Right lobe of liver (tissue), 4 donors: ENCODE data around the gene ATP5PD.

Experiments used
- POLR2A ChIP-seq: fragments of 450-650 bp; IDR thresholded peaks from one replicate; pipeline ENCODE4 v1.6.1; 2017; ENCODE audit warnings: antibody characterized with exemption, mild to moderate bottlenecking
- TF ChIP-seq, protein P1 (sequence below), 4 donors: fragments of 200-600 bp in 3 of 4; fragments of 450-650 bp in 1 of 4; IDR thresholded peaks; one replicate each; pipeline versions ENCODE4 v1.5.1 to v1.8.0; 2016 to 2022; ENCODE audit warnings: antibody characterized with exemption in 4 of 4, mild to moderate bottlenecking in 2 of 4
- donor health status: DM: no; HTN: no; CAD: no.
- donor health status: DM: no; HTN: no; CAD: no.
- donor health status: DM: no; HTN: yes; CAD: no.

DNA sequence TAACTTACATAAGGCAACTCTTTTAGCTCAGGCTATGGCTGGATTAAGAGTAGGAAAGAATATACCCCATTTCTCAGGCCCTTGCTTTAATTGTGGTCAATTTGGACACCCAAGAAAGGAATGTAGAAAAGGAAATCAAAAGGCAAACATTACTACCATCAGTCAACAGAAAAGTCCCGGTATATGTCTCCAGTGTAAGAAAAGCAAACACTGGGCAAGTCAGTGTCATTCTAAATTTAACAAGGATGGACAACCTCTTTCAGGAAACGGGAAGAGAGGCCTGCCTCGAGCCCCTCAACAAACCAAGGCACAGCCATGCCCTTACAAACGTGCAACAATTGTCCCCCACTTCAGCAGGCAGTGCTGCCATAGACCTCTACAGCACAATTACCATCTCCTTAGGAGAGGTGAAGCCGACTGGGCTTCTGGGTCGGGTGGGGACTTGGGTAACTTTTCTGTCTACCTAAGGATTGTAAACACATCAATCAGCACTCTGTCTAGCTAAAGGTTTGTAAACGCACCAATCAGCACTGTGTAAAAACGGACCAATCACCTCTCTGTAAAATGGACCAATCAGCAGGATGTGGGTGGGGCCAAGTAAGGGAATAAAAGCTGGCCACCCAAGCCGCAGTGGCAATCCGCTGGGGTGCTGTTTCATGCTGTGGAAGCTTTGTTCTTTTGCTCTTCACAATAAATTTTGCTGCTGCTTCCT is 21.9 kb downstream of the ATP5PD start:
- TF ChIP-seq, protein P1, sequence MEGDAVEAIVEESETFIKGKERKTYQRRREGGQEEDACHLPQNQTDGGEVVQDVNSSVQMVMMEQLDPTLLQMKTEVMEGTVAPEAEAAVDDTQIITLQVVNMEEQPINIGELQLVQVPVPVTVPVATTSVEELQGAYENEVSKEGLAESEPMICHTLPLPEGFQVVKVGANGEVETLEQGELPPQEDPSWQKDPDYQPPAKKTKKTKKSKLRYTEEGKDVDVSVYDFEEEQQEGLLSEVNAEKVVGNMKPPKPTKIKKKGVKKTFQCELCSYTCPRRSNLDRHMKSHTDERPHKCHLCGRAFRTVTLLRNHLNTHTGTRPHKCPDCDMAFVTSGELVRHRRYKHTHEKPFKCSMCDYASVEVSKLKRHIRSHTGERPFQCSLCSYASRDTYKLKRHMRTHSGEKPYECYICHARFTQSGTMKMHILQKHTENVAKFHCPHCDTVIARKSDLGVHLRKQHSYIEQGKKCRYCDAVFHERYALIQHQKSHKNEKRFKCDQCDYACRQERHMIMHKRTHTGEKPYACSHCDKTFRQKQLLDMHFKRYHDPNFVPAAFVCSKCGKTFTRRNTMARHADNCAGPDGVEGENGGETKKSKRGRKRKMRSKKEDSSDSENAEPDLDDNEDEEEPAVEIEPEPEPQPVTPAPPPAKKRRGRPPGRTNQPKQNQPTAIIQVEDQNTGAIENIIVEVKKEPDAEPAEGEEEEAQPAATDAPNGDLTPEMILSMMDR (IDR thresholded peaks at IDR 0.05), result no peak
- TF ChIP-seq POLR2A, result no peak
